ENCODE data around the gene RALB. TPM values are rescaled to one million over a fixed set of nuclear protein-coding genes. Genes with fewer than 3 reads are reported as not detected.

RALB gene
- total RNA-seq (2022; extraction: Qiagen RNA extraction): 58.0 to 67.7 TPM (median 63.6 TPM) in 5 replicates

DNA sequence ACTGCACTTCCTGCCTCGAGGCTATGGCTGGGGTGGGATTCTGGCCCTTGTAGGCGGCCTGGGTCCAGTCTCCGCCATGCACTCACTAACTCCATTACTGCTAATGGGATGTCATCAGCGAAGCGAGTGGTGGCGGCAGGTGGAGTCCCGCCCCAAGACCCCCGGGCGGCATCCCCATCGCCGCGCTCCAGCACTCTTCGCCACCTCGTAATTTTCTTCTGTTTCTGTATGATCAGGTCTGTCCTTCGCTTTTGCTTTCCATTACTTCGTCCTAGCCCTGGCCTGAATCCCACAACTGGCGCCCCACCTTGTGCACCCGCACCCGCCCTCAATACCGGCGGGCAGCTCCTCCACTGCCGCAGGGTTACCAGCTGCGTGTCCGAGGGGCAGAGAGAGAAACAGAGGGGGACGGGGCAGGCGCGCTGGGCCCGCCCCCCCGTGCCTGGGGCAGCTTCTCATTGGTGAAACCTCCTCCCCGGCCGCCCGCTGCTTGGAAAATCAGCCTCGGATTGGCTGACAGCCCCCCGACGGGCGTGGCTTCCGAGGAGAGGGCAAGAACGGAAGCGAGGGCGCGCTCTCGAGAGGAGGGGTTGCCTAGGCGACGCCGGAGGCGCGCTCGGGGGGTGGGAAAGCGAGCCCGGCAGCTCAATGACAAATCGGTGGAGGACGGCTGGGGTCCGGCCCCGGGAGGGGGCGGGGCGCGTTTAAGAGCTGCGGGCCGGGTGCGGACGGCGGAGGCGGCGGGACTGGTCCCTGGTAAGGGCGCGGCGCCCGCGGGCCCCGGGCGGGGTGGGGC lies at the start of gene RALB:
RALB (plus strand) TSS at position 628 of the 796 bp plus-strand sequence. CDS start 25,813 bp downstream, outside the sequence.

GRCh38 chr2:120223034-120223912 lies 29.4 kb upstream of the RALB start, which contains the start of gene TMEM185B:
TMEM185B (minus strand) TSS chr2:120223400; CDS start chr2:120222976, 424 bp downstream.

Other genes starting within 250 kb of the RALB start
- gene EPB41L5, start 239.8 kb upstream of the RALB start, total RNA-seq (2022; extraction: Qiagen RNA extraction): 4.4 to 5.9 TPM (median 5.2 TPM) in 5 replicates
- 41.3 to 48.7 TPM (median 46.8 TPM) in 5 replicates for gene TMEM185B, start 29.5 kb upstream of the RALB start, total RNA-seq (2022; extraction: Qiagen RNA extraction)
- gene INHBB, start 93.3 kb downstream of the RALB start, total RNA-seq (2022; extraction: Qiagen RNA extraction): 22.0 to 35.9 TPM (median 28.5 TPM) in 5 replicates

All from A549 treated with dexamethasone at 1 μM for 4 hours (cell line).